Measurements from ENCODE around the gene DNAH2. TPM values are rescaled to one million over a fixed set of nuclear protein-coding genes. Genes with fewer than 3 reads are reported as not detected.

Gene DNAH2
- 0.01 to 0.10 TPM (median 0.05 TPM) in 4 of 5 replicates, not detected in the other for total RNA-seq (2022; extraction: Qiagen RNA extraction; ENCODE audit: low read depth)

DNA sequence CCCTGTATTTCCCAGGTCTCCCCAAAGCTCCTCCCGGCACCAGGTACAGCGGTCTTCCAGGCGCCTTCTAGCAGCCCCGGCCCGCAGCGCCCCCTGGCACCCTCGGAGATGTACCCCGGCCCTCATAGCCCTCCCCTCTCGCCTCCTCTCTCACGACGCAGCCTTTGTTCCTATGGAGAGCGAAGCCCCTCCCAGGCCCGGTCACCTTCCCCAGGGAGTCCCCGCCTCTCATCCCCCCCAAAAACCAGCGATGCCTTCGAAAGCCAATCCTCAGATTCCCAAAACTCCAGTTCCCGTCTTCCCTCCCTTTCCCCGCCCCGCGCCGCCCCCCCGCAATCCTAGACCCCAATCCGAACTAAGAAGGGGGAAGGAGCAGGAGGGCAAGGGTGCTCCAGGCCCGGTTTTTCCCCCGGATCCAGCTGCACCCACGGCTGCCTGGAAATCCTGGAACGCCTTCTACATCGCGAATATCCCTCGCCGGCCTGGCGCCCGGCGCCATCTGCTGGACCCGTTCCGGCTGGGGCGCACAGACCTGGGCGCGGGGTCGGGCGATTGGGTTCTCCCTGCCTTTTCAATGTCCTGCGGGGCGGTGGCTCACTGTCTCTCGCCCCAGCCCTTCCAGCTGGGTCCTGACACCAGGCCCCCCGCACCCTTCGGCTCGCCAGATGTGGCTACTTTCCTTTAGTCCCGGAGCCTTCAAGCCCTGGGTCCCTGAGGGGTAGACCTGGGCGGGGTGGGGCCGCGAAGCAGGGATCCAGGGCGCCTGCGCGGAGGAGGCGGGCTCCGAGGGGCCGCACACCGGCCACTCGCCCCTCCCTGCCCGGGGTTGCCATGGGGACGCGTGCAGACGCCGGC lies at the start of gene DNAH2:
Gene DNAH2, plus strand, starts transcription at position 844 of the 855 bp plus-strand sequence. CDS start 1,991 bp downstream, outside the sequence.

DNA sequence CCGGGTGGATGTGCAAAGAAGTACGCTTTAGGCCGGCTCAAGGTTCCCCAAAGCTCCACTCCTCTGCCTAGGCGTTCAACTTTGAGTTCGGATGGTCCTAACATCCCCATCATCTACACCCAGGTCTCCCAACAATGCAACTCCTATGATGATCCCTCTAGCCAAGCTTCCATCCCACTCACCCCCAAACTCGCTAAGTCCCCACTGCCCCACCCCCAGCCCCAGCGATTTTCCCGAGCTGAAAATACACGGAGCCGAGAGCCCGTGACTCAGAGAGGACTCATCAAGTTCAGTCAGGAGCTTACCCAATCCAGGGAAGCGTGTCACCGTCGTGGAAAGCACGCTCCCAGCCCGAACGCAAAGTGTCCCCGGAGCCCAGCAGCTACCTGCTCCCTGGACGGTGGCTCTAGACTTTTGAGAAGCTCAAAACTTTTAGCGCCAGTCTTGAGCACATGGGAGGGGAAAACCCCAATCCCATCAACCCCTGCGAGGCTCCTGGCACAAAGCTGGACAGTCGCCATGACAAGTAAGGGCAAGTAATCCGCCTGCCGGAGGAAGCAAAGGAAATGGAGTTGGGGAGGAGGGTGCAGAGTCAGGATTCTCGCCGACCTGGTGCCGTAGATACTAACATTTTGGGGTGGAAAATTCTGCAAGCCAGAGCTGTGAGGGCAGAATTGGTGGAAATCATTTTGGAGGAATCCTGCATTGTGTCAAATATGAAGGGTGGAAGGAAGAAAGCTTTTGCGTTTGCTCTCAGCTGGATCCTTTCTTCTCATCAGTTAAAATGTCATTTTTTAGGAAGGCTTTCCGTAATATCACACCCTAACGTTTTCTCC lies 30.3 kb upstream of the DNAH2 start, which contains the start of gene TP53:
Gene TP53, minus strand, starts transcription at position 419 of the 836 bp plus-strand sequence. CDS start 10,896 bp downstream, outside the sequence.

DNA sequence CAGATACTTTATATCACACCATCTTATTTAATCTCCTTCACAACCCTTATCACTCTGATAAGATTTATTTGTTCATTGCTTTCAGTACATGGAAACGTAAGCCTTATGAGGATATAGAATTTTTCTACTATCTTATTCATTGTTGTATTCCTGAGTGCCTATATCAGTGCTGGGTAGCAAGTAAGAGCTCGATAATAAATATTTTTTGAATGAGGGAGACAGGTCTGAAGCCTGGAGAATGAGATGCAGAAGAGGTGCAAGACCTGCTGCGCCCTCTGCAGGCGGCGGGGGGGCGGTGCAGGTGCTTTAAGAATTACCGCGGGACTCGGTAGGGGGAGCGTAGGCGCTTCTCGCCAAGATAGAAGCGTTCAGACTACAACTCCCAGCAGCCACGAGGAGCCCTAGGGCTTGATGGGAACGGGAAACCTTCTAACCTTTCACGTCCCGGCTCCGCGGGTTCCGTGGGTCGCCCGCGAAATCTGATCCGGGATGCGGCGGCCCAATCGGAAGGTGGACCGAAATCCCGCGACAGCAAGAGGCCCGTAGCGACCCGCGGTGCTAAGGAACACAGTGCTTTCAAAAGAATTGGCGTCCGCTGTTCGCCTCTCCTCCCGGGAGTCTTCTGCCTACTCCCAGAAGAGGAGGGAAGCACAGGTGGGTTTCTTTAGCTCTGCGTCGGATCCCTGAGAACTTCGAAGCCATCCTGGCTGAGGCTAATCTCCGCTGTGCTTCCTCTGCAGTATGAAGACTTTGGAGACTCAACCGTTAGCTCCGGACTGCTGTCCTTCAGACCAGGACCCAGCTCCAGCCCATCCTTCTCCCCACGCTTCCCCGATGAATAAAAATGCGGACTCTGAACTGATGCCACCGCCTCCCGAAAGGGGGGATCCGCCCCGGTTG lies 29.4 kb upstream of the DNAH2 start, which contains the start of gene WRAP53:
Gene WRAP53, plus strand, starts transcription at position 570 of the 900 bp plus-strand sequence. Its CDS starts 172 bp downstream, at position 742.

GRCh38 chr17:7704601-7705268 lies 12.8 kb upstream of the DNAH2 start, which contains the start of gene EFNB3:
TSS of gene EFNB3 (plus strand) at chr17:7705202. CDS start at chr17:7705599, 397 bp downstream.

GRCh38 chr17:7833795-7834541 lies 116.4 kb downstream of the DNAH2 start, which contains the start of gene KDM6B:
TSS of gene KDM6B (plus strand) at chr17:7834217. CDS start at chr17:7845555, 11,338 bp downstream.

DNA sequence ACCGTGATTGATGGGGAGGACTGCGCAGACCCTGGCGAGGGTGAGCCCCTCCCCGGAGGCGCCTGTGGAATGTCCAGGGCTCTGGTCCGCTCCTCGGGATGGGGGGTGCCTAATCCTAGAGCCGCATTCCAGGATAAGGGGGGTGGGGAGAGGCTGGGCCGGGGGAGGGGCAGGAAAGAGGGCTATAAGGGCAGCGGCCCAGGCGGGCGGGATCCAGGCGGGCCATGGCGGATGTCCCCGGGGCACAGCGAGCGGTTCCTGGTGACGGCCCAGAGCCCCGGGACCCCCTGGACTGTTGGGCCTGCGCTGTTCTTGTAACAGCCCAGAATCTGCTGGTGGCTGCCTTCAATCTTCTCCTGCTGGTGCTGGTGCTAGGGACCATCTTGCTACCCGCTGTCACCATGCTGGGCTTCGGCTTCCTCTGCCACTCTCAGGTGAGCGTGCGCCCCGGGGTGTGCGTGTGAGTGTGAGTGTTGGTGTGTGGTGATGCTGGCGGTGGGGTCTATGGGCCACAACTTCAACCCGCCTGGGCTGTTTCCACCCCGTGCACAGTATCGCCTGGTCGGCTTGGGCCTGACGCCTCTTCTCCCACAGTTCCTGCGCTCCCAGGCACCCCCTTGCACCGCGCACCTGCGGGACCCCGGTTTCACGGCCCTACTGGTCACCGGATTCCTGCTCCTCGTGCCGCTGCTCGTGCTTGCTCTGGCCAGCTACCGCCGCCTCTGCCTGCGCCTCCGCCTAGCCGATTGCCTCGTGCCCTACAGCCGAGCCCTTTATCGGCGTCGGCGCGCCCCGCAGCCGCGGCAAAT lies 137.5 kb downstream of the DNAH2 start, which contains the start of gene TMEM88:
Gene TMEM88, plus strand, starts transcription at position 216 of the 809 bp plus-strand sequence. Its CDS starts 9 bp downstream, at position 225.

GRCh38 chr17:7856811-7857712 lies 139.5 kb downstream of the DNAH2 start, which contains the start of gene NAA38:
TSS of gene NAA38 (minus strand) at chr17:7857559. CDS start at chr17:7857463, 96 bp downstream.

GRCh38 chr17:7857713-7858521 lies 140.4 kb downstream of the DNAH2 start, which contains the start of gene CYB5D1:
TSS of gene CYB5D1 (plus strand) at chr17:7858003. CDS start at chr17:7858135, 132 bp downstream.

Other genes starting within 250 kb of the DNAH2 start
- 18.5 to 23.4 TPM (median 22.7 TPM) in 5 replicates for gene ZBTB4, start 238.1 kb upstream of the DNAH2 start, total RNA-seq (2022; extraction: Qiagen RNA extraction; ENCODE audit: low read depth)
- gene SLC35G6, start 236.3 kb upstream of the DNAH2 start, total RNA-seq (2022; extraction: Qiagen RNA extraction; ENCODE audit: low read depth): not detected in 5 replicates
- 63.4 to 76.8 TPM (median 71.8 TPM) in 5 replicates for gene POLR2A, start 233.4 kb upstream of the DNAH2 start, total RNA-seq (2022; extraction: Qiagen RNA extraction; ENCODE audit: low read depth)
- 9.1 to 12.2 TPM (median 10.8 TPM) in 5 replicates for gene TNFSF12, start 168.7 kb upstream of the DNAH2 start, total RNA-seq (2022; extraction: Qiagen RNA extraction; ENCODE audit: low read depth)
- 0.37 to 1.1 TPM (median 0.87 TPM) in 5 replicates for gene TNFSF13, start 159.0 kb upstream of the DNAH2 start, total RNA-seq (2022; extraction: Qiagen RNA extraction; ENCODE audit: low read depth)
- 85.2 to 101 TPM (median 93.8 TPM) in 5 replicates for gene SENP3, start 155.8 kb upstream of the DNAH2 start, total RNA-seq (2022; extraction: Qiagen RNA extraction; ENCODE audit: low read depth)
- 25.6 to 35.0 TPM (median 28.2 TPM) in 5 replicates for gene CD68, start 138.1 kb upstream of the DNAH2 start, total RNA-seq (2022; extraction: Qiagen RNA extraction; ENCODE audit: low read depth)
- gene MPDU1, start 133.9 kb upstream of the DNAH2 start, total RNA-seq (2022; extraction: Qiagen RNA extraction; ENCODE audit: low read depth): 112 to 145 TPM (median 126 TPM) in 5 replicates
- 0.13 to 0.30 TPM (median 0.14 TPM) in 5 replicates for gene SOX15, start 127.7 kb upstream of the DNAH2 start, total RNA-seq (2022; extraction: Qiagen RNA extraction; ENCODE audit: low read depth)
- 44.0 to 59.8 TPM (median 56.2 TPM) in 5 replicates for gene FXR2, start 102.8 kb upstream of the DNAH2 start, total RNA-seq (2022; extraction: Qiagen RNA extraction; ENCODE audit: low read depth)
- 65.1 to 91.4 TPM (median 81.4 TPM) in 5 replicates for gene SAT2, start 89.9 kb upstream of the DNAH2 start, total RNA-seq (2022; extraction: Qiagen RNA extraction; ENCODE audit: low read depth)
- gene SHBG, start 87.6 kb upstream of the DNAH2 start, total RNA-seq (2022; extraction: Qiagen RNA extraction; ENCODE audit: low read depth): 0.29 to 1.1 TPM (median 0.42 TPM) in 5 replicates
- gene ATP1B2, start 66.8 kb upstream of the DNAH2 start, total RNA-seq (2022; extraction: Qiagen RNA extraction; ENCODE audit: low read depth): 0.12 to 0.42 TPM (median 0.26 TPM) in 5 replicates
- 38.4 to 46.5 TPM (median 42.3 TPM) in 5 replicates for gene TP53, start 30.3 kb upstream of the DNAH2 start, total RNA-seq (2022; extraction: Qiagen RNA extraction; ENCODE audit: low read depth)
- gene WRAP53, start 29.3 kb upstream of the DNAH2 start, total RNA-seq (2022; extraction: Qiagen RNA extraction; ENCODE audit: low read depth): 29.3 to 48.6 TPM (median 40.8 TPM) in 5 replicates
- gene EFNB3, start 12.5 kb upstream of the DNAH2 start, total RNA-seq (2022; extraction: Qiagen RNA extraction; ENCODE audit: low read depth): 1.3 to 1.6 TPM (median 1.5 TPM) in 5 replicates
- gene KDM6B, start 116.5 kb downstream of the DNAH2 start, total RNA-seq (2022; extraction: Qiagen RNA extraction; ENCODE audit: low read depth): 9.9 to 17.7 TPM (median 12.8 TPM) in 5 replicates
- 0.23 to 0.92 TPM (median 0.82 TPM) in 5 replicates for gene TMEM88, start 137.3 kb downstream of the DNAH2 start, total RNA-seq (2022; extraction: Qiagen RNA extraction; ENCODE audit: low read depth)
- 210 to 251 TPM (median 223 TPM) in 5 replicates for gene NAA38, start 139.8 kb downstream of the DNAH2 start, total RNA-seq (2022; extraction: Qiagen RNA extraction; ENCODE audit: low read depth)
- gene CYB5D1, start 140.3 kb downstream of the DNAH2 start, total RNA-seq (2022; extraction: Qiagen RNA extraction; ENCODE audit: low read depth): 19.1 to 21.6 TPM (median 19.8 TPM) in 5 replicates
- gene CHD3, start 171.0 kb downstream of the DNAH2 start, total RNA-seq (2022; extraction: Qiagen RNA extraction; ENCODE audit: low read depth): 52.0 to 66.7 TPM (median 61.6 TPM) in 5 replicates
- gene RNF227, start 198.5 kb downstream of the DNAH2 start, total RNA-seq (2022; extraction: Qiagen RNA extraction; ENCODE audit: low read depth): 1.0 to 1.7 TPM (median 1.1 TPM) in 5 replicates
- 1.7 to 2.9 TPM (median 2.0 TPM) in 5 replicates for gene KCNAB3, start 212.1 kb downstream of the DNAH2 start, total RNA-seq (2022; extraction: Qiagen RNA extraction; ENCODE audit: low read depth)
- gene TRAPPC1, start 214.2 kb downstream of the DNAH2 start, total RNA-seq (2022; extraction: Qiagen RNA extraction; ENCODE audit: low read depth): 298 to 338 TPM (median 306 TPM) in 5 replicates
- 32.2 to 41.3 TPM (median 38.3 TPM) in 5 replicates for gene CNTROB, start 214.5 kb downstream of the DNAH2 start, total RNA-seq (2022; extraction: Qiagen RNA extraction; ENCODE audit: low read depth)

Measured in A549 treated with GW870086 at 1 μM for 4 hours (cell line).